ENCODE data around the gene ENDOU.
"Not testable (repeated sequence)": the region's sequence is repeated elsewhere in the genome, so short reads cannot be mapped to it uniquely, and the experiment has no call there.

Gene ENDOU

GRCh38 chr12:47717046-47717442 lies 8.2 kb downstream of the ENDOU start:
- no peak for FAIRE-seq

GRCh38 chr12:47715877-47716548 lies 9.3 kb downstream of the ENDOU start:
- no peak for FAIRE-seq

GRCh38 chr12:47715393-47715876 lies 9.9 kb downstream of the ENDOU start:
- FAIRE-seq: peak; percentile 13

GRCh38 chr12:47714826-47715386 lies 10.4 kb downstream of the ENDOU start:
- no peak for FAIRE-seq

GRCh38 chr12:47712171-47712570 lies 13.1 kb downstream of the ENDOU start:
- FAIRE-seq: no peak

GRCh38 chr12:47711448-47711847 lies 13.8 kb downstream of the ENDOU start:
- FAIRE-seq: no peak

- FAIRE-seq: no peak
Observed at GRCh38 chr12:47710278-47710677, 15.0 kb downstream of the ENDOU start.

GRCh38 chr12:47709671-47710070 lies 15.6 kb downstream of the ENDOU start:
- FAIRE-seq: no peak

GRCh38 chr12:47709237-47709636 lies 16.1 kb downstream of the ENDOU start:
- no peak for FAIRE-seq

- no peak for FAIRE-seq
Observed at GRCh38 chr12:47707905-47708543, 17.3 kb downstream of the ENDOU start.

GRCh38 chr12:47707355-47707754 lies 17.9 kb downstream of the ENDOU start:
- no peak for FAIRE-seq

GRCh38 chr12:47705566-47706425 lies 19.5 kb downstream of the ENDOU start, which contains the start of gene RPAP3:
Gene RPAP3, minus strand, starts transcription at chr12:47706030. Its CDS starts 3,190 bp downstream, at chr12:47702840.
- peak; percentile 82 for FAIRE-seq

GRCh38 chr12:47705229-47705565 lies 20.1 kb downstream of the ENDOU start:
- FAIRE-seq: no peak

GRCh38 chr12:47704719-47705118 lies 20.6 kb downstream of the ENDOU start:
- no peak for FAIRE-seq

GRCh38 chr12:47700263-47700662 lies 25.0 kb downstream of the ENDOU start:
- FAIRE-seq: no peak

- no peak for FAIRE-seq
Observed at GRCh38 chr12:47698631-47699030, 26.7 kb downstream of the ENDOU start.

- peak; percentile 74 for FAIRE-seq
Observed at GRCh38 chr12:47698055-47698454, 27.2 kb downstream of the ENDOU start.

GRCh38 chr12:47689215-47689614 lies 36.1 kb downstream of the ENDOU start:
- no peak for FAIRE-seq

- FAIRE-seq: no peak
Observed at GRCh38 chr12:47687636-47688035, 37.7 kb downstream of the ENDOU start.

- peak; percentile 98 for FAIRE-seq
Observed at GRCh38 chr12:47686645-47687240, 38.5 kb downstream of the ENDOU start.

GRCh38 chr12:47679785-47680184 lies 45.5 kb downstream of the ENDOU start:
- FAIRE-seq: no peak

GRCh38 chr12:47672068-47672467 lies 53.2 kb downstream of the ENDOU start:
- no peak for FAIRE-seq

- not testable (repeated sequence) for FAIRE-seq
Observed at GRCh38 chr12:47667935-47668334, 57.4 kb downstream of the ENDOU start.

Data from G401.6 (cell line).